H9 (cell line): Measurements from ENCODE around the gene WDFY3. TPM values are rescaled to one million over a fixed set of nuclear protein-coding genes. Genes with fewer than 3 reads are reported as not detected.

ENCODE experiments used
- DNase-seq: peaks from one replicate; pipeline ENCODE4 v3.0.0-alpha.2; 2017
- H2AFZ ChIP-seq: one replicate; pipeline ENCODE4 v1.6.1; 2013; ENCODE audit warnings: mild to moderate bottlenecking, low read length, control low read depth, moderate library complexity
- H2AK5ac ChIP-seq: 2 replicates; pipeline ENCODE4 v1.6.1; 2013; ENCODE audit warnings: low read length, control low read depth, mixed read lengths; ENCODE audit not compliant: insufficient read length
- H2BK120ac ChIP-seq: one replicate; pipeline ENCODE4 v1.6.1; 2013; ENCODE audit warnings: low read depth, mild to moderate bottlenecking, low read length, control low read depth, inconsistent platforms; ENCODE audit not compliant: poor library complexity, severe bottlenecking
- H2BK12ac ChIP-seq: 2 replicates; pipeline ENCODE4 v1.6.1; 2013; ENCODE audit warnings: low read length, control low read depth, mixed read lengths, low read depth; ENCODE audit not compliant: insufficient read length
- H2BK15ac ChIP-seq: 2 replicates; pipeline ENCODE4 v1.6.1; 2013; ENCODE audit warnings: low read depth, low read length, control low read depth
- H2BK20ac ChIP-seq: one replicate; pipeline ENCODE4 v1.6.1; 2013; ENCODE audit warnings: low read depth, mild to moderate bottlenecking, low read length, control low read depth, inconsistent platforms; ENCODE audit not compliant: poor library complexity, severe bottlenecking
- H2BK5ac ChIP-seq: 2 replicates; pipeline ENCODE4 v1.6.1; 2013; ENCODE audit warnings: low read length, control low read depth, mixed read lengths; ENCODE audit not compliant: insufficient read length
- H3K14ac ChIP-seq: 2 replicates; pipeline ENCODE4 v1.6.1; 2013; ENCODE audit warnings: low read length, control low read depth; ENCODE audit not compliant: insufficient read depth
- H3K18ac ChIP-seq: 2 replicates; pipeline ENCODE4 v1.6.1; 2013; ENCODE audit warnings: low read depth, mild to moderate bottlenecking, mixed read lengths, low read length, control low read depth; ENCODE audit not compliant: insufficient read length
- H3K23ac ChIP-seq: 2 replicates; pipeline ENCODE4 v1.6.1; 2013; ENCODE audit warnings: low read length, control low read depth, mixed read lengths, low read depth; ENCODE audit not compliant: insufficient read length
- H3K23me2 ChIP-seq: 2 replicates; pipeline ENCODE4 v1.6.1; 2013; ENCODE audit warnings: low read depth, mild to moderate bottlenecking, mixed read lengths, low read length, control low read depth; ENCODE audit not compliant: insufficient read length, poor library complexity, severe bottlenecking
- H3K27ac ChIP-seq: 2 replicates; pipeline ENCODE4 v1.5.1; 2013; ENCODE audit warnings: low read length, control low read depth, mixed read lengths, low read depth; ENCODE audit not compliant: insufficient read length
- H3K27me3 ChIP-seq: 2 replicates; pipeline ENCODE4 v1.6.1; 2013; ENCODE audit warnings: low read length, control low read depth, inconsistent platforms; ENCODE audit not compliant: insufficient read depth
- H3K4ac ChIP-seq: 2 replicates; pipeline ENCODE4 v1.6.1; 2013; ENCODE audit warnings: low read depth, mild to moderate bottlenecking, control low read depth, inconsistent platforms, low read length, moderate library complexity
- H3K4me1 ChIP-seq: 2 replicates; pipeline ENCODE4 v1.6.1; 2013; ENCODE audit warnings: low read length, control low read depth, inconsistent platforms; ENCODE audit not compliant: insufficient read depth
- H3K4me2 ChIP-seq: 2 replicates; pipeline ENCODE4 v1.6.1; 2013; ENCODE audit warnings: low read length, control low read depth, mixed read lengths; ENCODE audit not compliant: insufficient read length, insufficient read depth
- H3K56ac ChIP-seq: 2 replicates; pipeline ENCODE4 v1.6.1; 2013; ENCODE audit warnings: low read depth, mild to moderate bottlenecking, mixed read lengths, low read length, control low read depth; ENCODE audit not compliant: insufficient read length
- H3K79me1 ChIP-seq: 2 replicates; pipeline ENCODE4 v1.6.1; 2013; ENCODE audit warnings: low read depth, mild to moderate bottlenecking, moderate library complexity, low read length, control low read depth, inconsistent platforms; ENCODE audit not compliant: insufficient read depth, poor library complexity, severe bottlenecking
- H3K79me2 ChIP-seq: 2 replicates; pipeline ENCODE4 v1.6.1; 2013; ENCODE audit warnings: low read length, control low read depth, inconsistent platforms; ENCODE audit not compliant: insufficient read depth
- H3K9ac ChIP-seq: 2 replicates; pipeline ENCODE4 v1.6.1; 2013; ENCODE audit warnings: low read length, control low read depth, mixed read lengths; ENCODE audit not compliant: insufficient read length; ENCODE audit errors: extremely low read depth
- H3K9me3 ChIP-seq: one replicate; pipeline ENCODE4 v1.6.1; 2013; ENCODE audit warnings: low read depth, low read length, inconsistent platforms; ENCODE audit not compliant: control insufficient read depth
- H3T11ph ChIP-seq: one replicate; pipeline ENCODE4 v1.6.1; 2013; ENCODE audit warnings: mild to moderate bottlenecking, low read length, control low read depth, inconsistent platforms
- H4K20me1 ChIP-seq: one replicate; pipeline ENCODE4 v1.6.1; 2013; ENCODE audit not compliant: control insufficient read depth, insufficient read length, insufficient read depth
- H4K5ac ChIP-seq: 2 replicates; pipeline ENCODE4 v1.6.1; 2013; ENCODE audit warnings: low read depth, mild to moderate bottlenecking, mixed read lengths, low read length, control low read depth; ENCODE audit not compliant: insufficient read length
- H4K8ac ChIP-seq: replicated peaks from 2 replicates; pipeline ENCODE4 v1.6.1; 2013; ENCODE audit warnings: low read length, control low read depth, mixed read lengths, low read depth; ENCODE audit not compliant: insufficient read length
- H4K91ac ChIP-seq: 2 replicates; pipeline ENCODE4 v1.6.1; 2013; ENCODE audit warnings: low read depth, mild to moderate bottlenecking, moderate library complexity, mixed read lengths, low read length, control low read depth; ENCODE audit not compliant: insufficient read length
- H3K27ac Mint-ChIP-seq, 3 experiments: 2 replicates in 2 of 3; 3 replicates in 1 of 3; pipeline ENCODE4 v1.8.0; 2020 to 2021; ENCODE audit warnings: mixed read lengths in 3 of 3, mild to moderate bottlenecking in 1 of 3, moderate library complexity in 1 of 3
- H3K27me3 Mint-ChIP-seq: 2 replicates; pipeline ENCODE4 v1.8.0; 2021; ENCODE audit warnings: low read depth, mild to moderate bottlenecking, moderate library complexity, mixed read lengths
- H3K36me3 Mint-ChIP-seq, 3 experiments: 2 replicates in 2 of 3; 3 replicates in 1 of 3; pipeline ENCODE4 v1.8.0; 2020 to 2021; ENCODE audit warnings: low read depth in 3 of 3, mixed read lengths in 3 of 3; ENCODE audit not compliant: insufficient read depth in 1 of 3
- H3K4me1 Mint-ChIP-seq, 2 experiments: 2 replicates each; pipeline ENCODE4 v1.8.0; 2020; ENCODE audit warnings: mixed read lengths in 2 of 2
- H3K4me3 Mint-ChIP-seq, 2 experiments: 2 replicates in 1 of 2; 3 replicates in 1 of 2; pipeline ENCODE4 v1.8.0; 2020 to 2021; ENCODE audit warnings: mild to moderate bottlenecking in 2 of 2, mixed read lengths in 2 of 2, moderate library complexity in 1 of 2
- H3K9me3 Mint-ChIP-seq, 2 experiments: 2 replicates in 1 of 2; 3 replicates in 1 of 2; pipeline ENCODE4 v1.8.0; 2020; ENCODE audit warnings: mild to moderate bottlenecking in 2 of 2, mixed read lengths in 2 of 2, moderate library complexity in 1 of 2
- CTCF ChIP-seq: fragments of 200-600 bp; sonication (generic); conservative IDR thresholded peaks from 3 replicates; pipeline ENCODE4 v1.8.0; 2021; ENCODE audit warnings: antibody characterized with exemption, mild to moderate bottlenecking
- WGBS: extraction: QIAGEN DNeasy Blood & Tissue Kit; methylation state at CpG from one replicate; pipeline ENCODE4 v1.1.7; 2013; ENCODE audit warnings: missing lambda C conversion rate, low lambda C conversion rate, mixed read lengths; ENCODE audit not compliant: insufficient read length; ENCODE audit errors: extremely low coverage; 5-methylcytosine and 5-hydroxymethylcytosine counted together
- total RNA-seq: library from RNA; stranded (reverse); gene quantifications from 2 replicates; pipeline ENCODE4 v1.2.1, GENCODE V29; 2021

Gene WDFY3
- total RNA-seq, 1 experiment from 2014 or later, result 54.6 TPM

- H4K5ac ChIP-seq, result no peak overlapping the region
- Mint-ChIP-seq H3K4me3 (no peak overlapping the region), H3K27ac (no peak overlapping the region), H3K9me3 (no peaks in the 10 kb centered on the region), H3K36me3 (peaks cover 3 to 28% (median 23%) of the 10 kb centered on the region in 3 experiments; a peak in 6 of 7 replicates), H3K27me3 (no peaks in the 10 kb centered on the region), H3K4me1 (no peaks in the 10 kb centered on the region)
- H2BK15ac ChIP-seq, result no peak overlapping the region
- no peak overlapping the region for H3K56ac ChIP-seq
- H3K79me1 ChIP-seq, result no peaks in the 10 kb centered on the region
- no peak overlapping the region for H2AFZ ChIP-seq
- H2BK12ac ChIP-seq, result no peak overlapping the region
- H2BK120ac ChIP-seq, result no peak overlapping the region
- no peaks in the 10 kb centered on the region for H3K9me3 ChIP-seq
- H3K27ac ChIP-seq, result no peak overlapping the region
- WGBS, result no CpG with 5 or more reads among the region's 2 CpGs
- H2BK20ac ChIP-seq, result no peak overlapping the region
- no peak overlapping the region for H3K18ac ChIP-seq
- H3K79me2 ChIP-seq, result no peaks in the 10 kb centered on the region
- H3K4me1 ChIP-seq, result no peaks in the 10 kb centered on the region
- no peaks in the 10 kb centered on the region for H3K23me2 ChIP-seq
- TF ChIP-seq CTCF, result no peak
- H3K9ac ChIP-seq, result no peak overlapping the region
- H2AK5ac ChIP-seq, result no peak overlapping the region
- no peak overlapping the region for H3K4ac ChIP-seq
- no peak overlapping the region for H3T11ph ChIP-seq
- H3K27me3 ChIP-seq, result no peaks in the 10 kb centered on the region
- no peak overlapping the region for H4K8ac ChIP-seq
- DNase-seq, result no peak
- no peak overlapping the region for H3K4me2 ChIP-seq
- no peak overlapping the region for H3K23ac ChIP-seq
- no peak overlapping the region for H2BK5ac ChIP-seq
- no peak overlapping the region for H4K91ac ChIP-seq
- no peak overlapping the region for H3K14ac ChIP-seq
- no peaks in the 10 kb centered on the region for H4K20me1 ChIP-seq
These were observed 163.4 kb downstream of the WDFY3 start for GRCh38 chr4:84803116-84803515.
